ENCODE data around the gene PMP22.
"Not testable (repeated sequence)": the region's sequence is repeated elsewhere in the genome, so short reads cannot be mapped to it uniquely, and the experiment has no call there.

The PMP22 gene

GRCh38 chr17:15200574-15200973 is 64.6 kb downstream of the PMP22 start:
- DNase-seq = not testable (repeated sequence)

- no peak for DNase-seq
Measured at GRCh38 chr17:15197229-15197628, 67.9 kb downstream of the PMP22 start.

GRCh38 chr17:15194859-15195277 is 70.3 kb downstream of the PMP22 start:
- no peak for DNase-seq

GRCh38 chr17:15185625-15185991 is 79.5 kb downstream of the PMP22 start:
- DNase-seq = peak; percentile 62

GRCh38 chr17:15184872-15185624 is 80.1 kb downstream of the PMP22 start:
- no peak for DNase-seq

- DNase-seq = no peak
Measured at GRCh38 chr17:15181816-15182215, 83.3 kb downstream of the PMP22 start.

- no peak for DNase-seq
Measured at GRCh38 chr17:15181333-15181732, 83.8 kb downstream of the PMP22 start.

GRCh38 chr17:15180121-15180561 is 85.0 kb downstream of the PMP22 start:
- no peak for DNase-seq

Measured in femur (tissue), 1 donor.